IMR-90 (cell line): Measurements from ENCODE around the gene PTPN3.

ENCODE experiments used
- BHLHE40 ChIP-seq: fragments of 150-350 bp; IDR thresholded peaks from 2 replicates; pipeline ENCODE4 v1.6.1; 2016; ENCODE audit warnings: mild to moderate bottlenecking, low read depth, low read length
- POLR2A ChIP-seq: IDR thresholded peaks from 2 replicates; pipeline ENCODE4 v1.6.1; 2012; ENCODE audit warnings: mild to moderate bottlenecking, low read depth, low read length
- RAD21 ChIP-seq: IDR thresholded peaks from 2 replicates; pipeline ENCODE4 v1.6.1; 2012; ENCODE audit warnings: low read length, improper control_type of control experiment
- TF ChIP-seq, protein P1 (sequence below): conservative IDR thresholded peaks from 2 replicates; pipeline ENCODE4 v1.5.1; 2012; ENCODE audit warnings: mild to moderate bottlenecking, low read depth, low read length, improper control_type of control experiment

- TF ChIP-seq, protein P1, sequence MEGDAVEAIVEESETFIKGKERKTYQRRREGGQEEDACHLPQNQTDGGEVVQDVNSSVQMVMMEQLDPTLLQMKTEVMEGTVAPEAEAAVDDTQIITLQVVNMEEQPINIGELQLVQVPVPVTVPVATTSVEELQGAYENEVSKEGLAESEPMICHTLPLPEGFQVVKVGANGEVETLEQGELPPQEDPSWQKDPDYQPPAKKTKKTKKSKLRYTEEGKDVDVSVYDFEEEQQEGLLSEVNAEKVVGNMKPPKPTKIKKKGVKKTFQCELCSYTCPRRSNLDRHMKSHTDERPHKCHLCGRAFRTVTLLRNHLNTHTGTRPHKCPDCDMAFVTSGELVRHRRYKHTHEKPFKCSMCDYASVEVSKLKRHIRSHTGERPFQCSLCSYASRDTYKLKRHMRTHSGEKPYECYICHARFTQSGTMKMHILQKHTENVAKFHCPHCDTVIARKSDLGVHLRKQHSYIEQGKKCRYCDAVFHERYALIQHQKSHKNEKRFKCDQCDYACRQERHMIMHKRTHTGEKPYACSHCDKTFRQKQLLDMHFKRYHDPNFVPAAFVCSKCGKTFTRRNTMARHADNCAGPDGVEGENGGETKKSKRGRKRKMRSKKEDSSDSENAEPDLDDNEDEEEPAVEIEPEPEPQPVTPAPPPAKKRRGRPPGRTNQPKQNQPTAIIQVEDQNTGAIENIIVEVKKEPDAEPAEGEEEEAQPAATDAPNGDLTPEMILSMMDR = no peak
- TF ChIP-seq RAD21 = no peak
- no peak for TF ChIP-seq POLR2A
- TF ChIP-seq BHLHE40 = no peak
Measured at GRCh38 chr9:109385499-109385898, 112.6 kb downstream of the PTPN3 start.
